Natural killer cell (primary cell): ENCODE results near the gene WBP2. TPM values are rescaled to one million over a fixed set of nuclear protein-coding genes. Genes with fewer than 3 reads are reported as not detected.

Source experiments
- ATAC-seq, 3 donors: fragments of 150-1000 bp in 2 of 3; fragments of 200-7000 bp in 1 of 3; cut with Tn5 transposase; 1 replicate in 1 of 3; 2 replicates in 2 of 3; pipeline ENCODE4 v1.10.0; 2021; ENCODE audit warnings: mild to moderate bottlenecking in 2 of 3, moderate library complexity in 2 of 3
- DNase-seq, 2 donors: peaks; one replicate each; pipeline versions ENCODE4 v3.0.0 to v3.0.0-alpha.2; 2013 to 2021; ENCODE audit warnings: mixed read lengths in 1 of 2
- H3K27ac ChIP-seq: one replicate; pipeline ENCODE4 v1.5.1; 2013; ENCODE audit warnings: mild to moderate bottlenecking, low read length
- H3K27me3 ChIP-seq: one replicate; pipeline ENCODE4 v1.6.1; 2013; ENCODE audit warnings: low read length; ENCODE audit not compliant: control insufficient read depth, insufficient read depth
- H3K36me3 ChIP-seq: one replicate; pipeline ENCODE4 v1.6.1; 2013; ENCODE audit warnings: low read length; ENCODE audit not compliant: control insufficient read depth, insufficient read depth
- H3K4me1 ChIP-seq: one replicate; pipeline ENCODE4 v1.6.1; 2013; ENCODE audit warnings: low read length; ENCODE audit not compliant: control insufficient read depth, insufficient read depth
- H3K4me3 ChIP-seq: one replicate; pipeline ENCODE4 v1.5.1; 2013; ENCODE audit warnings: low read length
- H3K9me3 ChIP-seq: one replicate; pipeline ENCODE4 v1.6.1; 2013; ENCODE audit warnings: low read length; ENCODE audit not compliant: control insufficient read depth, insufficient read depth
- H3K27ac Mint-ChIP-seq, 2 donors: one replicate each; pipeline ENCODE4 v1.8.0; 2022; ENCODE audit warnings: mild to moderate bottlenecking in 2 of 2, mixed read lengths in 2 of 2, moderate library complexity in 1 of 2
- H3K27me3 Mint-ChIP-seq, 2 donors: one replicate each; pipeline ENCODE4 v1.8.0; 2022; ENCODE audit warnings: low read depth in 2 of 2, mixed read lengths in 2 of 2
- H3K36me3 Mint-ChIP-seq: one replicate; pipeline ENCODE4 v1.8.0; 2022; ENCODE audit warnings: mixed read lengths
- H3K4me1 Mint-ChIP-seq, 2 donors: one replicate each; pipeline ENCODE4 v1.8.0; 2022; ENCODE audit warnings: mixed read lengths in 2 of 2
- H3K4me3 Mint-ChIP-seq: one replicate; pipeline ENCODE4 v1.8.0; 2022; ENCODE audit warnings: mild to moderate bottlenecking, moderate library complexity, mixed read lengths
- H3K9me3 Mint-ChIP-seq, 2 donors: one replicate each; pipeline ENCODE4 v1.8.0; 2022; ENCODE audit warnings: mixed read lengths in 2 of 2
- WGBS: methylation state at CpG from one replicate; pipeline ENCODE4 v1.1.7; 2013; ENCODE audit warnings: missing lambda C conversion rate; ENCODE audit not compliant: insufficient coverage; 5-methylcytosine and 5-hydroxymethylcytosine counted together
- intact Hi-C: fragments of 100-400 bp; cut with micrococcal nuclease; formaldehyde crosslinking; loops from one replicate; pipeline ENCODE4 v1.14.2; 2022
- total RNA-seq, 4 donors: library from RNA; stranded (reverse); fragments of 120-200 nt in 1 of 4; gene quantifications; one replicate each; pipeline versions ENCODE4 v1.2.3 to v1.2.4, GENCODE V29; 2013 to 2022
- TF ChIP-seq, protein P1 (sequence below): fragments of 200-600 bp; IDR thresholded peaks from one replicate; pipeline ENCODE4 v1.8.0; 2022; ENCODE audit warnings: antibody characterized with exemption

Gene WBP2
- total RNA-seq, 3 donors from 2014 or later (not counting 1 experiment from before 2014, with no cell fraction given): 81.1 to 106 (median 95.2) TPM

DNA sequence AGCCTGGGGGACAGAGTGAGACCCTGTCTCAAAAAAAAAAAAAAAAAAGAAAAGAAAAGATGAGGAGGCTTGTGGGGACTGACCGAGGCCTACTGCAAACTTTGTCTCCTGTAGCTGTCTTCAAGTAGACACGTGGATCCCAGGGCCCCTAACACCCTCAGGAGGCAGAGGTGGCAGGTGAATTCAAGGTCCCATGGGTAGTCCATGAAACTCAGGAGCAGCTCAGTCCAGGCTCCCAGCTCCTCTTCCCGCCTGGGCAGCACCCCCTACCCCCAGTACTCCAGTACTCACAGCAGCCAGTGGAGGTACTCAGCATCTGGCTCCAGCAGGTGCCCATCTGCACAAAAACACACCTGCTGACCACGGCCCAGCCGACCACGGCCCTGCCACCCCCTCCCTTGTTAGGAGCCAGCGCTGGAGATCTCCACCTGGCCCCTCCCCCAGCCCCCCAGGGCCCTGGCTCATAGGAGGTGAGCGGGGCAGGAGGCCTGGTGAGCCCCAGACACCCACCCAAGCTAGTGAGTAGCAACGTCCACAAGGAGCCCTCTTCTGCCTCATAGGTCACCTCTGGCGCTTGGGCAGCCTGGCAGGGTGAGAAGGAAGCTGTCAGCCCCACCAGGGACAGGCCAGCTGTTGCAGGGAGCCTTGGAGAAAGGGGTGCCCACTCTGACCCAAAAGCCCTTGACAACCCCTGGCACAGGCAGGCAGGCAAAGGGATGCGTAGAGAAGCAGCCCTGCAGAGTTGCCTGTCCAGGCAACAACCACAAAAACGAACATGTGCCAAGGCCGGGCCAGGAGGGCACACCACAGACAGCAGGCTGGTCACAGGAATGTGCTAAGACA, 45.8 kb upstream of the WBP2 start:
- Histone ChIP-seq H3K4me1 (peaks cover 26% of the 10 kb centered on the region), H3K36me3 (peaks cover 39% of the 10 kb centered on the region), H3K27me3 (no peaks in the 10 kb centered on the region), H3K27ac (no peak overlapping the region), H3K4me3 (no peak overlapping the region), H3K9me3 (no peaks in the 10 kb centered on the region)
- Mint-ChIP-seq H3K27me3 (no peaks in the 10 kb centered on the region), H3K27ac (no peak overlapping the region), H3K4me1 (peaks cover 2 to 15% of the 10 kb centered on the region in 2 donors), H3K4me3 (no peak overlapping the region), H3K36me3 (no peaks in the 10 kb centered on the region), H3K9me3 (no peaks in the 10 kb centered on the region)
- intact Hi-C loops: no loop called here
- DNase-seq (no peak), ATAC-seq (no peak)
- TF ChIP-seq, protein P1, sequence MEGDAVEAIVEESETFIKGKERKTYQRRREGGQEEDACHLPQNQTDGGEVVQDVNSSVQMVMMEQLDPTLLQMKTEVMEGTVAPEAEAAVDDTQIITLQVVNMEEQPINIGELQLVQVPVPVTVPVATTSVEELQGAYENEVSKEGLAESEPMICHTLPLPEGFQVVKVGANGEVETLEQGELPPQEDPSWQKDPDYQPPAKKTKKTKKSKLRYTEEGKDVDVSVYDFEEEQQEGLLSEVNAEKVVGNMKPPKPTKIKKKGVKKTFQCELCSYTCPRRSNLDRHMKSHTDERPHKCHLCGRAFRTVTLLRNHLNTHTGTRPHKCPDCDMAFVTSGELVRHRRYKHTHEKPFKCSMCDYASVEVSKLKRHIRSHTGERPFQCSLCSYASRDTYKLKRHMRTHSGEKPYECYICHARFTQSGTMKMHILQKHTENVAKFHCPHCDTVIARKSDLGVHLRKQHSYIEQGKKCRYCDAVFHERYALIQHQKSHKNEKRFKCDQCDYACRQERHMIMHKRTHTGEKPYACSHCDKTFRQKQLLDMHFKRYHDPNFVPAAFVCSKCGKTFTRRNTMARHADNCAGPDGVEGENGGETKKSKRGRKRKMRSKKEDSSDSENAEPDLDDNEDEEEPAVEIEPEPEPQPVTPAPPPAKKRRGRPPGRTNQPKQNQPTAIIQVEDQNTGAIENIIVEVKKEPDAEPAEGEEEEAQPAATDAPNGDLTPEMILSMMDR: no peak
- 95% methylated on average over 13 of the region's 13 CpGs for WGBS

DNA sequence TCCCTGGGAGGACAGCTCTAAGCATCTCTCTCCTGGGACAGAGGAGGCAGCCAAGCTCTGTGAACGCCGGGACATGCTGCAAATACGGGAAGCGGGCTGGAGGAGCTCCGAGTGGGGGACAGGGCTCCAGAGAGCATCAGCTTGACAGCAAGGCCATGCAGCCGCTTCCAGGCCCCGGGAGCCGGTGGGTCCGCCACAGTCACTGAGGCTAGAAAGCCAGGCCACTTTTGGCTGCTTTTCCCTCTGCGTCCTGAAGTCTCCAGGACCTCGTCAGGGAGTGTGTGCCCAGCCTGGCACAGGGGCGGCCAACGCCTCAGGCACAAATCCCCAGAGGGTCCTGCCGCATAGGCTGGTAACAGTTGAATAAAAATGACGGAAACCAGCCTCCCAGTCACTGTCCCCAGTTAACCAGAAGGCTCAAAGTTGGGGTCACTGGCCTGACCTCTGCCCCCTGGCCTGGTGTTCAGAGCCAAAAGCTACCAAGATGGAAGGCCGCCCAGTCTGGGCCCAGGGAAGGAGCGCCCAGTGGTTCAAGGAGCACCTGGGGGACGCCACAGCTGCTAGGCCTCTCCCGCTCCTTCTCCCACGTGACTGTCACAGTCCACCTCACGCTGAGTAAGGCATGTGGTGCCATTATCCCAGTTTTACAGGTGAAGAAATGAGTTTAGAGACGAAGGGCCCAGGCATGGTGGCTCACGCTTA, 44.8 kb upstream of the WBP2 start:
- Mint-ChIP-seq H3K27ac (no peak overlapping the region), H3K36me3 (no peaks in the 10 kb centered on the region), H3K9me3 (no peaks in the 10 kb centered on the region), H3K4me3 (no peak overlapping the region), H3K27me3 (no peaks in the 10 kb centered on the region), H3K4me1 (peaks cover 12 to 22% of the 10 kb centered on the region in 2 donors)
- no peak for ATAC-seq
- H3K36me3 ChIP-seq: peaks cover 39% of the 10 kb centered on the region
- TF ChIP-seq, protein P1: no peak
- 97% methylated on average over 23 of the region's 23 CpGs for WGBS
- H3K9me3 ChIP-seq: no peaks in the 10 kb centered on the region
- DNase-seq: no peak
- peaks cover 27% of the 10 kb centered on the region for H3K4me1 ChIP-seq
- H3K27me3 ChIP-seq: no peaks in the 10 kb centered on the region
- H3K4me3 ChIP-seq: no peak overlapping the region
- no peak overlapping the region for H3K27ac ChIP-seq
- intact Hi-C loops: no loop called here

DNA sequence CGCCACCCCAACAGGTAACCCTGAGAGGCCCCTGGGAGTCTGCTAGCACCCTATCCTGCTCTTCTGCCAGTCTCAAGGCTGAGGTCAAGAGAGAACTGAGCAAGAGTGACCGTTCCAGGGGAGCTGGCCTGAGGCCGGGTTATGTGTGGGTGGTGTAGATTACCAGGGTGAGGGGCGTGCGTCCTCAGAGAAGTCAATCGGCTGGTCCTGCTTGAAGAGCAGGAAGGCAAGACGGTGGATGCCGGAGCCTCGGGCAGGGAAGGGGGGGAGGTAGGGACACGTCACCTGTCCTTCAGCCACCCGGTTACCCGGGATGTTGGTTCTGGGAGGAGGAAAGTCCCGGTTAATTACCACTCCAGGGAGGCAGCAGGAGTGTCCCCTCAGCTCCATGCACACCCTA, 44.2 kb upstream of the WBP2 start:
- Mint-ChIP-seq H3K4me1 (peaks cover 15 to 22% of the 10 kb centered on the region in 2 donors), H3K27me3 (no peaks in the 10 kb centered on the region), H3K36me3 (no peaks in the 10 kb centered on the region), H3K9me3 (no peaks in the 10 kb centered on the region), H3K4me3 (no peak overlapping the region), H3K27ac (no peak overlapping the region)
- TF ChIP-seq, protein P1: no peak
- Histone ChIP-seq H3K4me1 (peaks cover 31% of the 10 kb centered on the region), H3K9me3 (no peaks in the 10 kb centered on the region), H3K4me3 (no peak overlapping the region), H3K27ac (no peak overlapping the region), H3K27me3 (no peaks in the 10 kb centered on the region), H3K36me3 (peaks cover 39% of the 10 kb centered on the region)
- WGBS: 96% methylated on average over 13 of the region's 13 CpGs
- intact Hi-C loops: no loop called here
- ATAC-seq (no peak), DNase-seq (no peak)
